OCI-LY1 (cell line): ENCODE measurements around the gene VAV3.

Experiments used
- EZH2 ChIP-seq: fragments of 200-600 bp; sonication (generic), shearing (Covaris generic); IDR thresholded peaks from 2 replicates; pipeline ENCODE4 v1.8.0; 2017; ENCODE audit warnings: borderline replicate concordance, mixed run types, mild to moderate bottlenecking, antibody characterized with exemption, low read length, moderate library complexity, mixed read lengths
- TF ChIP-seq, protein P1 (sequence below): fragments of 200-600 bp; sonication (generic), shearing (Covaris generic); IDR thresholded peaks from 2 replicates; pipeline ENCODE4 v1.5.1; 2017; ENCODE audit warnings: mild to moderate bottlenecking, antibody characterized with exemption, low read length, moderate library complexity, mixed read lengths

DNA sequence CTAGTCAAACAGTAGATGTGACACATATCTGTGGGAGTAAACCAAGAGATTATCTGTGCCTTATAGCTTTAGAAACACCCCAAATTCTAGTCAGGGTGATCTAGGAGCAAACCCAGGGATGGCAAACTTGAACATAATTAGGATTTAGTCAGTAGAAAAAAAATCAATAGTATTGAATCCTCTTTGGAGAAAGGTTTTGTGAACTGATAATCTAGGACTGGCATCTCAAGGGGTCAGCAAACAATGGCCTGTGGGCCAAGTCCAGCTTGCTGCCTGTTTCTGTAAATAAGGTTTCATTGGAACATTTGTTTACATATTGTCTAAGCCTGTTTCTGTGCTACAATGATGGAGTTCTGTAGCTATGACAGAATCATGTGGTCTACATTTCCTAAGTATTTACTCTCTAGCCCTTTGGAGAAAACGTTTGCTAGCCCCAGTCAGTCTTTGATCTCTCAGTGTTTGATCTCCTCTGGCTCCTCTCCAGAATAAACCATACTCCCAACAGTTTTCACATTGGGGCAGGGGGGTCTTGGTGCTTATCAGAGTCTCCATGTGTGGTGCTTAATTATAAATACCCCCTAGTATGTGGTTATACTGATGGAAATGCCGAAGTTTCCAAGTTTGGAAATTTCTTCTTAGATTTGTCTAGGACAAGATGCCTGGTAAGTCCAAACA is 438.3 kb downstream of the VAV3 start:
- TF ChIP-seq, protein P1, sequence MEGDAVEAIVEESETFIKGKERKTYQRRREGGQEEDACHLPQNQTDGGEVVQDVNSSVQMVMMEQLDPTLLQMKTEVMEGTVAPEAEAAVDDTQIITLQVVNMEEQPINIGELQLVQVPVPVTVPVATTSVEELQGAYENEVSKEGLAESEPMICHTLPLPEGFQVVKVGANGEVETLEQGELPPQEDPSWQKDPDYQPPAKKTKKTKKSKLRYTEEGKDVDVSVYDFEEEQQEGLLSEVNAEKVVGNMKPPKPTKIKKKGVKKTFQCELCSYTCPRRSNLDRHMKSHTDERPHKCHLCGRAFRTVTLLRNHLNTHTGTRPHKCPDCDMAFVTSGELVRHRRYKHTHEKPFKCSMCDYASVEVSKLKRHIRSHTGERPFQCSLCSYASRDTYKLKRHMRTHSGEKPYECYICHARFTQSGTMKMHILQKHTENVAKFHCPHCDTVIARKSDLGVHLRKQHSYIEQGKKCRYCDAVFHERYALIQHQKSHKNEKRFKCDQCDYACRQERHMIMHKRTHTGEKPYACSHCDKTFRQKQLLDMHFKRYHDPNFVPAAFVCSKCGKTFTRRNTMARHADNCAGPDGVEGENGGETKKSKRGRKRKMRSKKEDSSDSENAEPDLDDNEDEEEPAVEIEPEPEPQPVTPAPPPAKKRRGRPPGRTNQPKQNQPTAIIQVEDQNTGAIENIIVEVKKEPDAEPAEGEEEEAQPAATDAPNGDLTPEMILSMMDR = no peak
- no peak for TF ChIP-seq EZH2
